A549 (cell line): ENCODE results near the gene LYPD8.

ENCODE experiments used
- BHLHE40 ChIP-seq: IDR thresholded peaks from 2 replicates; pipeline ENCODE4 v1.6.1; 2012; ENCODE audit warnings: low read depth, low read length, inconsistent platforms
- CHD2 ChIP-seq: fragments of 150-350 bp; IDR thresholded peaks from 2 replicates; pipeline ENCODE4 v1.6.1; 2014; ENCODE audit warnings: low read length; ENCODE audit not compliant: partially characterized antibody
- CTCF ChIP-seq: fragments of >200 bp; sonication (Bioruptor Twin); formaldehyde crosslinking; IDR thresholded peaks from 3 replicates; pipeline ENCODE4 v1.5.1; 2016
- EP300 ChIP-seq, 2 experiments: fragments of >200 bp; sonication (Bioruptor Twin); formaldehyde crosslinking; IDR thresholded peaks; 2 replicates in 1 of 2; 3 replicates in 1 of 2; pipeline ENCODE4 v1.6.1; 2016 to 2017
- FOSL2 ChIP-seq, 2 experiments: fragments of 450-650 bp in 1 of 2; fragments of >200 bp in 1 of 2; sonication (Bioruptor Twin) in 1 of 2; formaldehyde crosslinking; IDR thresholded peaks; 2 replicates each; pipeline versions ENCODE4 v1.5.0 to v1.6.1; 2016 to 2020; ENCODE audit warnings: mild to moderate bottlenecking in 1 of 2, moderate library complexity in 1 of 2
- KDM1A ChIP-seq: fragments of 200-600 bp; sonication (generic); IDR thresholded peaks from 2 replicates; pipeline ENCODE4 v1.6.1; 2016; ENCODE audit warnings: low read depth, mild to moderate bottlenecking
- MAX ChIP-seq: IDR thresholded peaks from 2 replicates; pipeline ENCODE4 v1.6.1; 2012
- MAZ ChIP-seq: fragments of 150-350 bp; IDR thresholded peaks from 2 replicates; pipeline ENCODE4 v1.6.1; 2014; ENCODE audit warnings: antibody characterized with exemption, low read depth, low read length, borderline replicate concordance
- PBX3 ChIP-seq: IDR thresholded peaks from 2 replicates; pipeline ENCODE4 v1.6.1; 2012
- POLR2AphosphoS2 ChIP-seq: conservative IDR thresholded peaks from 2 replicates; pipeline ENCODE4 v1.6.1; 2012; ENCODE audit warnings: low read length, improper control_type of control experiment, inconsistent platforms
- RAD21 ChIP-seq, 2 experiments: fragments of >200 bp in 1 of 2; sonication (Bioruptor Twin) in 1 of 2; formaldehyde crosslinking in 1 of 2; IDR thresholded peaks in 1 of 2; conservative IDR thresholded peaks in 1 of 2; 2 replicates in 1 of 2; 3 replicates in 1 of 2; pipeline ENCODE4 v1.6.1; 2012 to 2018; ENCODE audit warnings: inconsistent platforms in 1 of 2
- REST ChIP-seq: fragments of 200-600 bp; sonication (generic); IDR thresholded peaks from 2 replicates; pipeline ENCODE4 v1.6.1; 2016; ENCODE audit warnings: antibody characterized with exemption, mild to moderate bottlenecking, moderate library complexity

GRCh38 chr1:248751142-248751541 is 4.4 kb downstream of the LYPD8 start:
- TF ChIP-seq EP300 (IDR thresholded peaks at IDR 0.05), result no peak
- no peak for TF ChIP-seq RAD21 (conservative IDR thresholded peaks at IDR 0.05 in 1 of 2, IDR thresholded peaks at IDR 0.05 in 1 of 2)
- no peak for TF ChIP-seq MAZ
- TF ChIP-seq CHD2, result no peak
- no peak for TF ChIP-seq CTCF
- TF ChIP-seq MAX, result no peak
- TF ChIP-seq FOSL2 (IDR thresholded peaks at IDR 0.05), result no peak
- no peak for TF ChIP-seq FOSL2 (CRISPR knock-in tag; IDR thresholded peaks at IDR 0.05)
- TF ChIP-seq POLR2AphosphoS2, result no peak
- TF ChIP-seq BHLHE40, result no peak
- no peak for TF ChIP-seq KDM1A
- no peak for TF ChIP-seq PBX3
- TF ChIP-seq REST, result no peak
